IgD-negative memory B cell (primary cell): Measurements from ENCODE around the gene MTARC2. TPM values are rescaled to one million over a fixed set of nuclear protein-coding genes. Genes with fewer than 3 reads are reported as not detected.

Experiments used
- H3K27ac Mint-ChIP-seq, 3 donors: one replicate each; pipeline ENCODE4 v1.8.0; 2020 to 2022; ENCODE audit warnings: mild to moderate bottlenecking in 3 of 3, mixed read lengths in 3 of 3, moderate library complexity in 1 of 3
- H3K27me3 Mint-ChIP-seq: one replicate; pipeline ENCODE4 v1.8.0; 2021; ENCODE audit warnings: mixed read lengths
- H3K36me3 Mint-ChIP-seq: one replicate; pipeline ENCODE4 v1.8.0; 2020; ENCODE audit warnings: mild to moderate bottlenecking, mixed read lengths
- H3K4me1 Mint-ChIP-seq, 3 donors: one replicate each; pipeline ENCODE4 v1.8.0; 2020 to 2022; ENCODE audit warnings: mixed read lengths in 3 of 3, mild to moderate bottlenecking in 1 of 3
- H3K4me3 Mint-ChIP-seq, 4 donors: one replicate each; pipeline ENCODE4 v1.8.0; 2020 to 2022; ENCODE audit warnings: mild to moderate bottlenecking in 4 of 4, mixed read lengths in 4 of 4, moderate library complexity in 3 of 4
- H3K9me3 Mint-ChIP-seq, 3 donors: one replicate each; pipeline ENCODE4 v1.8.0; 2020 to 2021; ENCODE audit warnings: mixed read lengths in 3 of 3, mild to moderate bottlenecking in 1 of 3
- polyA plus RNA-seq: library from polyadenylated mRNA; unstranded; fragments of 300-500 nt; fragmentation: Illumina TruSeq; gene quantifications from one replicate; pipeline ENCODE4 v1.2.3, GENCODE V29; 2021

MTARC2 gene
- polyA plus RNA-seq, 1 donor from 2014 or later = 11.4 TPM

DNA sequence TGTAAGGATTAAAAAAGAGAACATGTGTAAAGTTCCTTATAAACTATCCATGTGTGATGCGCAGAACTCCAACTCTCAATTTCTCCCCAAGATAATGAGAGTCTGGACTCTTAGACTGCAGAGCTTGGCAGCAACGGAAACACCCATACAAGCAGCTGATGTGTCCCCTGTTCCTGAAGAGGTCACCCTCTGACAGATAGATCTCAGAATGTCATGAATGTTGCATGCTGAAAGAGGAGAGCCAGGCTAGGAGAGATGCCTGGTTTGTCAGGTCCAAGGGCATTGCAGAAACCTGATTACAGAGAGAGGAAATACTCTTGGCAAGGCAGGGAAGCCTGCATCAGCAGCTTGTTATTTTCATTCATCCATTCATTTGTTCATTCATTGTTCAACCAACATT lies 62.8 kb downstream of the MTARC2 start:
- Mint-ChIP-seq H3K4me3 (peak overlapping the region in 2 of 4 donors; percentile 81 to 85), H3K27ac (no peak overlapping the region), H3K4me1 (peaks cover 3 to 7% (median 4%) of the 10 kb centered on the region in 3 donors), H3K27me3 (no peaks in the 10 kb centered on the region), H3K9me3 (no peaks in the 10 kb centered on the region), H3K36me3 (no peaks in the 10 kb centered on the region)

- no peak overlapping the region for H3K4me3 Mint-ChIP-seq
- H3K27ac Mint-ChIP-seq = no peak overlapping the region
- H3K4me1 Mint-ChIP-seq = peaks cover 3 to 7% (median 4%) of the 10 kb centered on the region in 3 donors
- H3K27me3 Mint-ChIP-seq = no peaks in the 10 kb centered on the region
- no peaks in the 10 kb centered on the region for H3K36me3 Mint-ChIP-seq
- no peaks in the 10 kb centered on the region for H3K9me3 Mint-ChIP-seq
These were observed 63.6 kb downstream of the MTARC2 start for GRCh38 chr1:220811695-220812094.

GRCh38 chr1:220812308-220812707 lies 64.2 kb downstream of the MTARC2 start:
- Mint-ChIP-seq H3K27ac (peak overlapping the region in 1 of 3 donors; percentile 65), H3K27me3 (no peaks in the 10 kb centered on the region)

DNA sequence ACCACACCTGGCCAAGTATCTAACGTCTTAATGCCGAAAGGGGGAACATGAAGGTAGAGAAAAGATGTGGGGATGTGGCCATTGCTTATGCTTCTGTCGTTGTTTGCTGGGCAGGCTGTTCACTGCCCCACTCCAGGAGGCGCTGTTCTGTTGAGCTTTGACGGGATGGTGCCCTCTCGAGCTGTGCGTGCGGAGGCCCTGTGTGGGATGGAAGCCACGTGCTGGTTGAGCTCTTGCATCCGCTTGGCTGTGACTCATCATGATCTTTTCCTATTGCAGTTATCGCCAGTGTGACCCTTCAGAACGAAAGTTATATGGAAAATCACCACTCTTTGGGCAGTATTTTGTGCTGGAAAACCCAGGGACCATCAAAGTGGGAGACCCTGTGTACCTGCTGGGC lies 64.9 kb downstream of the MTARC2 start:
- Mint-ChIP-seq H3K9me3 (no peaks in the 10 kb centered on the region), H3K27me3 (no peaks in the 10 kb centered on the region), H3K36me3 (no peaks in the 10 kb centered on the region), H3K27ac (peak overlapping the region in 1 of 3 donors; percentile 65), H3K4me1 (peaks cover 3 to 7% (median 4%) of the 10 kb centered on the region in 3 donors), H3K4me3 (no peak overlapping the region)

More at GRCh38 chr1:220812308-220812707, 64.2 kb downstream of the MTARC2 start:
- H3K4me3 Mint-ChIP-seq = no peak overlapping the region
- no peaks in the 10 kb centered on the region for H3K36me3 Mint-ChIP-seq
- peaks cover 3 to 7% (median 4%) of the 10 kb centered on the region in 3 donors for H3K4me1 Mint-ChIP-seq
- H3K9me3 Mint-ChIP-seq = no peaks in the 10 kb centered on the region

DNA sequence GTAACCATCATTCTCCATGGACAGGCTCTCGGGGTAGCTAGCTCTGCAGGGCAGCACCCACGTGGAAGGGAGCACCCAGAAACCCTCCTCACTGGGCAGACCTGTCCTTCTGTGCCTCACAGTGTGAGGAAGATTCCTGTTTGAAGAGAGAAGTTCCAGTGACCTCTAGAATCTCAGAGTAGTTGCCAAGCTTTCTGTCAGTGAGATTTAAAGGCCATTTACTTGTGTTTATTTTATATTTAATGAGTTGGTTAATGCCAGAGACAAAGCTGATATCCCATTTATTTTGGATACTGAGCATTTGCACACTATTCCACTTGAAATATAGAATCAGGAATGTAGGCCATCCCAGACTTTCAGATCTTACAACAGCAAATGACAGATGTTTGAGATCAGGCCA lies 67.3 kb downstream of the MTARC2 start:
- Mint-ChIP-seq H3K4me1 (peaks cover 0 to 3% (median 1%) of the 10 kb centered on the region in 3 donors), H3K27me3 (no peaks in the 10 kb centered on the region), H3K27ac (no peak overlapping the region), H3K9me3 (no peaks in the 10 kb centered on the region), H3K4me3 (no peak overlapping the region), H3K36me3 (no peaks in the 10 kb centered on the region)

DNA sequence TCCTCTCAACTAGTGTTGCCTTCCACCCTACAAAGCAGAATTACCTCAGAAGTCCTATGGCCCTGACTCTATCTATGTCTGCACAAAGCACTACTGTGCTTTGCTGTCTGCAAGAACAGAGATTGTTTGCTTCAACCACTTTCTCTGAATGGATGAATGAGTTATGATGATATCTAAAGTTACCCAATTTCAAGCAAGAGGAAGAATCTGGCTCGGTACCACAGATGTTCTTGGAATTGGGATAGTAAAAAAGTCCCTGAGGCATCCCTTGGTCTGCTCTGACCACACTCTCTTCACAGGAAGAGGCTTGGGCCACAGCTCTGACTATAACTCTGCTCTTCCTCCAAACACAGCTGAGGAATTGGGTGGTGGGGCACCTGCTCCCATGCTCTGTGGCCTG lies 69.8 kb downstream of the MTARC2 start:
- H3K36me3 Mint-ChIP-seq = peaks cover 3% of the 10 kb centered on the region
- H3K9me3 Mint-ChIP-seq = no peaks in the 10 kb centered on the region
- H3K27ac Mint-ChIP-seq = peak overlapping the region in 1 of 3 donors; percentile 2
- no peaks in the 10 kb centered on the region for H3K4me1 Mint-ChIP-seq
- no peak overlapping the region for H3K4me3 Mint-ChIP-seq
- H3K27me3 Mint-ChIP-seq = no peaks in the 10 kb centered on the region

DNA sequence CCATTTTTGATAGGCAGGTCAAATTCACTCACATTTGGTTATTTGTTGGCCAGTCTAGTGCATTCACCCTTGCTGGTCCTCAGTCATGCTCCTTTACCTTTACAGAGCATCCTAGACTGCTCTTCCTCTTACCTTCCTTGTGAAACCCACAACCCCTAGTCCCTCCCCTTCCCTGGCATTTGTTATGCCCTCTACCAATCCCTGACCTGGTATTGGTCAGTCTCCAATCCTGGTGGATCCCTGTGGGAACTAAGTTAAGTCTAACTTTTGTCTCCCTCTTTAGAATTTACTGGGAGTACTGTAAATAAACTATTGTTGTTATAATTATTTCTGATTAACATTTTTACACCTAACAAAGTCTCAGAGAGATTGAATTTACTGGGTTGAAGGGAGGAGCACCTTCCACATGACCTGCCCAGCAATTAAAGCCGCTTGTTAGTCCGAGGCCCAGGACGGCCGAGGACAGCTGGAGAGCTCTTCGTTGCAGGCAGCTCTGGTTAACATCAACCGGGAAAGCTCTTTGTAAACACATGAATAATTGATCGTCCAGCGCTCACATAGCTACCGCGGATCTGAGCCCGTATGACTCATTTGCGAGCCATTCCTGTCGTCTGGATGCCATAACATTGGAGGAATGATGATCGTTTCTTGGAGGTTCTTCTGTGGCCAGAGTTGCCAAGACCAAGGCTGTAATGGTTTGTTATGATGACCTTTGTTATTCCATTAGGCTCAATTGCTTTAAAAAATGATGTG lies 70.5 kb downstream of the MTARC2 start:
- peaks cover 3% of the 10 kb centered on the region for H3K36me3 Mint-ChIP-seq
- H3K4me1 Mint-ChIP-seq = no peaks in the 10 kb centered on the region
- H3K4me3 Mint-ChIP-seq = no peak overlapping the region
- H3K9me3 Mint-ChIP-seq = no peaks in the 10 kb centered on the region
- H3K27me3 Mint-ChIP-seq = peaks cover 2% of the 10 kb centered on the region
- H3K27ac Mint-ChIP-seq = peak overlapping the region in 1 of 3 donors; percentile 62

DNA sequence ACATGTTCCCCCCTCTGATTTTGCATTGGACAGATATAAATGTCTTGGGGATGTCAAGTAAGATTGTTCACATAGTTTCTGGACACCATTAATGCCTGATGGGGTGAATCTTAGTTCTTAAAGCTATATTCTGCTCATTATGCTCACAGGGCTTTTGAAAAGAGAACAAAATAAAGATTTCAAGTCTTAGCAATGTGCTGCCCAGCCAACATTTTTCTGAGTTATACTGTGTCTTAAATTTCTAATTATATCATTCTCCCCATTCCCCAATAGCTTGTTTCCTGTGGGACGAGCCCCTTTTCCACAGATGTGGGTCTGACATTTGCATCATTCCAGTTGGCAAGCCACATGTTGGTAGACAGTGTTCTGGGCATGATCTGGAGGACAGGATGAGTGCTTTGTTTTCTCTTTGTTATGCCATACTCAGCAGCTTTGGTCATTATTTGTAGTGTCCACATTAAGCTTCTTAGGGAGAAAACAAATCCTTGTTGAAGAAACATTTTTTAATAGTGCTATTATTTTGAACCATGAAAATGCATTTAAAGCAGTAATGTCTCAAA lies 71.4 kb downstream of the MTARC2 start:
- Mint-ChIP-seq H3K9me3 (no peaks in the 10 kb centered on the region), H3K4me3 (no peak overlapping the region), H3K27ac (no peak overlapping the region), H3K36me3 (peaks cover 3% of the 10 kb centered on the region), H3K27me3 (peaks cover 2% of the 10 kb centered on the region), H3K4me1 (peaks cover 0 to 2% (median 0%) of the 10 kb centered on the region in 3 donors)

DNA sequence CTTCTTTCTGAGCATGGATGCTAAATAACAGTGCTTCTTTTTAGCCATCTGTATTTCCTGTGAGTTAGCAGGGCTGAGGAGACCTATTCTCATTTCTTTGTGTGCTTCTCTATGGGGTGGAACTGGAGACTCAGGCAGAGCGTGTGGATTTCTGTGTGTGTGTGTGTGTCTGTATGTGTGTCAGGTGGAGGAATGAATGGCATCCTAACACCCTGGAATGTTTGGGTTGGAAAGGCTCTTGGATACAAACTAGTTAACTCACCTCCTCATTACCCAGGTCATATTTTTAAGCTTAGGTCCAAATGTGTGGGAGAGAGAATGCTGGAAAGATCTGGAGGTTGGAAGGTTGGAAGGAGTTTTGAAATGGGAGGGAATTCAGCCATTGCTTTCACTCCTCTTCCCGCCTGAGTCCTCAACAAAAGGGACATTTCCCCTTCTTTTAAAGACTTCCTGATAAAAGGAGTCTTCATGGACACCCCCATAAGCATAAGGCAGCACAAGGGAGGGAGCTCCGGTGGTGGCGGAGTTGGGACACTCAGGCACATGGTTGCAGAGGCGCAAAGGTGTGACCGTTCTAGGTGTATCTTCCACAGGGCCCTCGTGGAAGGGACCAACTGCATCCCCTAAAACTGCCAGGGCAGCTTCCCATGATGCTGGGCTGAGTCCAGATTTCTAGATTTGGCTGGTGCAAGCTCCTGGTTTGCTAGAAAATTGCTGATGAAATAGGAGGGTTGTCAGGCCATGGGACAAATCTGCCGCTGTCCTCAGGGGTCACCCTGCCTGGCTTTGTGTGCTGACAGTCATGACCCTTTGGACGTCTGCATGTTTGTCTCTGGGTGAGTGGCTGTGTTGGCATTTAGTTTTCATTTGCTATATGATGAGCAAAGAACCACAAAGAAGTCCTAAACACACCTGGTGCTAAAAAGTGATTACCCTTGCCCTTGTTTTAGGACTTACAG lies 76.2 kb downstream of the MTARC2 start:
- Mint-ChIP-seq H3K27ac (no peak overlapping the region), H3K4me3 (no peak overlapping the region), H3K27me3 (peaks cover 3% of the 10 kb centered on the region), H3K4me1 (peaks cover 0 to 2% (median 0%) of the 10 kb centered on the region in 3 donors), H3K9me3 (no peaks in the 10 kb centered on the region), H3K36me3 (peaks cover 3% of the 10 kb centered on the region)

DNA sequence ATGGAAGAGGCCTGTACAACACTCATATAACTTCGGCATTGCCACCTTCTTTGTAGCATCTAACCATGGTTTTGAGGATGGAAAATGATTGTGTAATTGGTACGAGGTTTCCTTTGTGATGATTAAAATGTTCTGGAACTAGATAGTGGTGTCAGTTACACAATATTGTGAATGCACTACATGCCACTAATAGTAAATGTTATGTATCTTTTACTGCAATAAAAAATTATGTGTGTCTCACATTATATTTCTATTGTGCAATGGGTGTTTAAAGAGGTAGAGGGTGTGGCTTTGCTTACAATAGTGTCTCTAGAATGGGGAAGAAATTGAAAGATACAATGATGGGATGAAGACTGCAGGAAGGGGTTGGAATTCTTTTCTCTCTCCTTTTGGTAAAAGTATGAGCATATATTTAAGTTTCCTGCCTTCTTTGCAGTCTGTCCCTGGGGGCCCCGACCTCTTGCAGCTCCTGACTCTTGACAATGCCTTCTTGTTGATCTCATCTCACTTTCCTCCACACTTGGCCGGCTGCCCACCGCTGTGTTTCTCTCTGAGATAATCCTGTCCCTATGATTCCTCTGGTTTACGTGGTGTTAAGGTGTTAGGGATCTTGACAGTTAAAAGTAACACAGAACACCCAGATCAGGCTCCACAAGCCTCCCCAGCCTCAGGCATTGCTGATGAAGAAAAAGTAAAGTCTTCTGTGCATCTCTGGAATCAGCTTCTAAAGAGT lies 77.9 kb downstream of the MTARC2 start:
- H3K27me3 Mint-ChIP-seq = peaks cover 3% of the 10 kb centered on the region
- H3K4me1 Mint-ChIP-seq = peaks cover 0 to 2% (median 0%) of the 10 kb centered on the region in 3 donors
- H3K9me3 Mint-ChIP-seq = no peaks in the 10 kb centered on the region
- no peak overlapping the region for H3K4me3 Mint-ChIP-seq
- H3K36me3 Mint-ChIP-seq = peaks cover 3% of the 10 kb centered on the region
- H3K27ac Mint-ChIP-seq = no peak overlapping the region

GRCh38 chr1:220826729-220827128 lies 78.6 kb downstream of the MTARC2 start:
- H3K9me3 Mint-ChIP-seq = peaks cover 0 to 5% (median 2%) of the 10 kb centered on the region in 3 donors
- H3K4me3 Mint-ChIP-seq = no peak overlapping the region
- peaks cover 3% of the 10 kb centered on the region for H3K27me3 Mint-ChIP-seq
- H3K27ac Mint-ChIP-seq = no peak overlapping the region
- H3K4me1 Mint-ChIP-seq = peaks cover 0 to 2% (median 0%) of the 10 kb centered on the region in 3 donors
- peaks cover 3% of the 10 kb centered on the region for H3K36me3 Mint-ChIP-seq

- Mint-ChIP-seq H3K4me3 (no peak overlapping the region), H3K4me1 (peaks cover 0 to 2% (median 0%) of the 10 kb centered on the region in 3 donors), H3K9me3 (peaks cover 0 to 7% (median 2%) of the 10 kb centered on the region in 3 donors), H3K36me3 (no peaks in the 10 kb centered on the region), H3K27me3 (peaks cover 3% of the 10 kb centered on the region), H3K27ac (peak overlapping the region in 1 of 3 donors; percentile 14)
These were observed 79.5 kb downstream of the MTARC2 start for GRCh38 chr1:220827445-220828178.

- Mint-ChIP-seq H3K27ac (no peak overlapping the region), H3K27me3 (peaks cover 3% of the 10 kb centered on the region), H3K36me3 (no peaks in the 10 kb centered on the region), H3K4me1 (peaks cover 0 to 2% (median 0%) of the 10 kb centered on the region in 3 donors), H3K4me3 (no peak overlapping the region), H3K9me3 (peaks cover 0 to 7% (median 2%) of the 10 kb centered on the region in 3 donors)
These were observed 80.0 kb downstream of the MTARC2 start for GRCh38 chr1:220828179-220828490.
